ENCODE data around the gene SHANK2.

The SHANK2 gene

DNA sequence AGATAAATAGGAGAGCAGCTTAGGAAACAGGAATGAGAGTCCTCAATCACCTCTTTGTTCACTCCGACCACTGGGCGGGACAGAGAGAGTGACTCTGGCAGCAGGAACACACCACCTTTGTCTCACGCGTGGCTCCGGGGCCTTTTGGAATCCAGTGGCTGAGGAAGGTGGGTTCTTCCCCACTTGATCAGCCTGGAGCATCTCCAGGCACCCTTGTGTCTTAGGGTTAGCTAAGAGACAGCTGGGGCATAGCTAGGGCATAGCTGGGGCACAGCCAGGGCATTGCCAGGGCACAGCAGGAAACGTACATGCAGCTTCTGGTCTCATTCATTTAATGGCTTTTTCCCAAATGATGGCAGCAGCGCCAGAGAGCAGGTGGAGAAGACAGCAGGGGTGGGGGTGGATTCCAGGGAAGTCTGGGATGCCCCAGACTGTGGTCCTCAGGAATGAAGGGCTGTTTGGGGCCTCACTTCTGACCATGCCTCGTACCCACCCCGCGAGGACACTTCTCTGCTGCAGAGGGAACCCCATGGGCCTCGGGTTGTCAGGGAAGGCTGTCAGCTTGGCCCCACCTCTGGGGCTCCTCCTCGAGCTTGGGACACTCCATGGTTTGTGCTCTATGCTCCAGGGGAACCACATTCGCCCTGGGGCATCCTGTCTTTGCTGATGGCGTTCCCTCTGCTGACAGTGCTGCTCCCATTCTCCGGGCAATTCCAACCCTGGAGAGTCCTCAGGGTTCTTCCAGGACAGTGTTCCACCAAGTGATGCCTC, 30.4 kb upstream of the SHANK2 start:
- no peaks in the 10 kb centered on the region for H3K9me3 Mint-ChIP-seq
- H3K27ac Mint-ChIP-seq = no peak overlapping the region
- H3K4me1 Mint-ChIP-seq = no peaks in the 10 kb centered on the region
- H3K27me3 Mint-ChIP-seq = peaks cover 4% of the 10 kb centered on the region
- no peak for DNase-seq
- no peaks in the 10 kb centered on the region for H3K36me3 Mint-ChIP-seq
- no peak overlapping the region for H3K4me3 Mint-ChIP-seq
- CTCF ChIA-PET = no interaction called here

DNA sequence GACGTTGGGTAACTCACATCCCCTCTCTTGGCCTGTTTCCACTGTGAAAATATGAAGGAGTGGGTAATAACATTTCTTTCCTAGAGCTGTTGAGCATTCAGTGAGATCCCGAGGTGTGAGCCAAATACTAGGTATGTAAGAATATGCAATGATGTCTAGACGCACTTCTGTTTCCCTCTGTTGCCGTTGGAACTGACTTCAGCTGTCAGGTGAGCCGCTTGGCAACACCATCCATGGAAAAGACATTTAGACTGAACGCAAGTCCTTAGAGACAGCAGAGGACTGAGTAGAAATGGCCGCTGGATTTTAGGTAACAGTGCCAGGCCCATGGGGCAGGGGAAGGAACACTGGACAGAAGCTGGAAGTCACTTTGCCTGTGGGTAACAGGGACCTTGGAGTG, 29.5 kb upstream of the SHANK2 start:
- no peaks in the 10 kb centered on the region for H3K9me3 Mint-ChIP-seq
- H3K27me3 Mint-ChIP-seq = peaks cover 4% of the 10 kb centered on the region
- DNase-seq = no peak
- H3K27ac Mint-ChIP-seq = no peak overlapping the region
- no peak overlapping the region for H3K4me3 Mint-ChIP-seq
- H3K4me1 Mint-ChIP-seq = no peaks in the 10 kb centered on the region
- no peaks in the 10 kb centered on the region for H3K36me3 Mint-ChIP-seq
- CTCF ChIA-PET = no interaction called here

GRCh38 chr11:71281204-71281603, 28.8 kb upstream of the SHANK2 start:
- no peaks in the 10 kb centered on the region for H3K36me3 Mint-ChIP-seq
- no peaks in the 10 kb centered on the region for H3K4me1 Mint-ChIP-seq
- H3K9me3 Mint-ChIP-seq = no peaks in the 10 kb centered on the region
- H3K4me3 Mint-ChIP-seq = no peak overlapping the region
- peaks cover 4% of the 10 kb centered on the region for H3K27me3 Mint-ChIP-seq
- DNase-seq = no peak
- H3K27ac Mint-ChIP-seq = no peak overlapping the region
- CTCF ChIA-PET = no interaction called here

GRCh38 chr11:71279916-71280645, 27.7 kb upstream of the SHANK2 start:
- Mint-ChIP-seq H3K27me3 (peaks cover 4% of the 10 kb centered on the region), H3K36me3 (no peaks in the 10 kb centered on the region), H3K9me3 (peaks cover under 1% of the 10 kb centered on the region), H3K4me3 (no peak overlapping the region), H3K27ac (no peak overlapping the region), H3K4me1 (no peaks in the 10 kb centered on the region)
- CTCF ChIA-PET = no interaction called here
- no peak for DNase-seq

- CTCF ChIA-PET = no interaction called here
- Mint-ChIP-seq H3K4me3 (no peak overlapping the region), H3K4me1 (no peaks in the 10 kb centered on the region), H3K27ac (no peak overlapping the region), H3K9me3 (peaks cover 13% of the 10 kb centered on the region), H3K27me3 (peaks cover 8% of the 10 kb centered on the region), H3K36me3 (no peaks in the 10 kb centered on the region)
- no peak for DNase-seq
Observed at GRCh38 chr11:71272161-71272560, 19.8 kb upstream of the SHANK2 start.

GRCh38 chr11:71269603-71270511, 17.5 kb upstream of the SHANK2 start:
- Mint-ChIP-seq H3K36me3 (no peaks in the 10 kb centered on the region), H3K27ac (no peak overlapping the region), H3K4me1 (no peaks in the 10 kb centered on the region), H3K27me3 (peaks cover 15% of the 10 kb centered on the region), H3K9me3 (peaks cover 10% of the 10 kb centered on the region), H3K4me3 (no peak overlapping the region)
- DNase-seq = no peak
- CTCF ChIA-PET = no interaction called here

DNA sequence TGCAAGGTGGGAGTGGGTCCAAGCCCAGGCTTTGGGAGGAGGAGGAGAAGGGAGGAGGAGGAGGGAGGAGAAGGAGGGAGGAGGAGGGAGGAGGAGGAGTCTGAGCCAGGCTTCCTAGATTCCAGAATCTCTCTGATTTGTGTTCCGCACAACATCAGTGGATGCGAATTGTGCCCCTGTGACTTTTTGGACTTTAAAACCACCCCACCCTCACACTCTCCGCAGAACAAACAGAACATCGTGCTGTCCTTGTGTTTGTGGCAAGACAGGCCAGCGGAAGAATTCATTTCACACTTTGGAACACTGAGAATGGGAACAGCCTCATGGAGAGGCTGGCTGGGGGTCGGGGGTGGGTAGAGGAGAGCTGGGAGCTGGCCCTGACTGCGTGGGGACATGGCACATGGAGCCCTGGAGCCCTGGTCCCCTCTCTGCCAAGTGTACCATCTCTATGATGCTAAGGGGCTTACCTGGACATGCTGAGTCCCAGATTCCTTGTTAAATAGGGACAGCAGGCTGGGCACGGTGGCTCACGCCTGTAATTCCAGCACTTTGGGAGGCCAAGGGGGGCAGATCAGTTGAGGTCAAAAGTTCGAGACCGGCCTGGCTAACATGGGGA, 16.4 kb upstream of the SHANK2 start:
- peaks cover 7% of the 10 kb centered on the region for H3K9me3 Mint-ChIP-seq
- no peak for DNase-seq
- CTCF ChIA-PET = no interaction called here
- no peak overlapping the region for H3K4me3 Mint-ChIP-seq
- H3K27me3 Mint-ChIP-seq = peaks cover 15% of the 10 kb centered on the region
- no peaks in the 10 kb centered on the region for H3K4me1 Mint-ChIP-seq
- no peaks in the 10 kb centered on the region for H3K36me3 Mint-ChIP-seq
- H3K27ac Mint-ChIP-seq = no peak overlapping the region

DNA sequence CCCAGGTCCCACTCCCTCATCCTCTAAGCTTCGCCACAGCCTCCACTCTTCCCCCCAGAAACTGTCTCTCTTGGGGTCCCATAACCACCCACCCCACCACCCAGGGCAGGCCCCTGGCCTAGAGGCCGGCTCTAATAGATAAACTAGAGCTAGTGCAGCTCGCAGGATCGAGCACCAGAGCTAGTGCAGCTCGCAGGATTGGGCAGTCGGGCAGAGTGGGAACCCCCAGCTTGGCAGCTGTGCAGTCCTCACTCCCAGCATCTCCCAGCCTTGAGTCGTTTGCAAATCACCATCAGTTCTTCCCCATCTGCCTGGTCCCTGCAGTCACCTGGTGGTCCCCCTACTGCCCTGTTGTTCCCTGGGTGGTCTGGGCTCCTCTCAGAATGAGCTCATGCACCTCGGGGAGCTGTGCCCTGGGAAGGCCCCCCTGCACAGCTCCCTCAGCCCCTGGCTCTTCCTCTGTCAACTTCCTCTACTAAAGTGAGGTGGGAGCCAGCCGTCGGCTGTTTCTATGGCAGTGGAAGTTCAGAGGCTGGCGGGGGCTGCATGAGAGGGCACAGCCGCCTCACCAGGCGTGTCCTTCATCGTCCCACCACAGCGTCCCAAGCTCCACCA, 15.5 kb upstream of the SHANK2 start:
- DNase-seq = no peak
- CTCF ChIA-PET = no interaction called here
- Mint-ChIP-seq H3K9me3 (no peaks in the 10 kb centered on the region), H3K4me3 (no peak overlapping the region), H3K36me3 (no peaks in the 10 kb centered on the region), H3K27me3 (peaks cover 15% of the 10 kb centered on the region), H3K4me1 (no peaks in the 10 kb centered on the region), H3K27ac (no peak overlapping the region)

DNA sequence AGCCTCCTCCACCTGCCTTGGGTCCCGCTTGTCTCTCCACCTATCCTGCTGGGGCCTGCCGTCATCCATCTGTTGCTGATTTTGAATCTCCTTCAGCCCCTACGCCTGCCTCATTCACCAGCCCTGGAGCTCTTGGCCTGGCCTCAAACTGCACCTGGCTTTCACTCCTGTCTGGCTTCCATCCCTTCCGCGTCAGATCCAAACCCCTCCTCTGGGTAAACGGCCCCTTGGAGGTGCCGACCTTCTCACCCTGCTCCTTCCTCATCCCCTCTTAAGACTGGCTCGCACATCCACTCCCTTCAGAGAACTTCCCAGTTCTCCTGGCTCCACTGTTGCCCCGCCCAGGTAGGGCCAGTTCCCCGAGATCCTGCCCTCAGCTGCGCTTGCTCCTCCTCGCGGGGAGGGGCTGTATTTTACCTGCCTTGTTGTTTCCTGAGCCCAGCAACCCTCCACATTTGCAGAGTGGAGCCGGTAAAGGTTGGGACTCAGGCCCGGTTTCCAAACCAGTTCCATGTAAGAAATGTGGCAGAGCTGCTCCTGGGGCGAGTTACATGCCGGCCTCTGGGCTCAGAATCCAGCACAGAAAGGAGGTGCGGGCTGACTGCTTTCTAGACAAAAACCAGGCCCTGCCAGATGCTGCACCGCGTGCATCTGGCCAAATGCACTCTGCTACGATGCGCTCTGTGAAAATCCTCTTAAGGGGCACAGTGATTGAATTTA, 13.9 kb upstream of the SHANK2 start:
- CTCF ChIA-PET = no interaction called here
- no peaks in the 10 kb centered on the region for H3K36me3 Mint-ChIP-seq
- H3K9me3 Mint-ChIP-seq = no peaks in the 10 kb centered on the region
- DNase-seq = no peak
- H3K4me3 Mint-ChIP-seq = no peak overlapping the region
- peaks cover 15% of the 10 kb centered on the region for H3K27me3 Mint-ChIP-seq
- H3K27ac Mint-ChIP-seq = no peak overlapping the region
- no peaks in the 10 kb centered on the region for H3K4me1 Mint-ChIP-seq

DNA sequence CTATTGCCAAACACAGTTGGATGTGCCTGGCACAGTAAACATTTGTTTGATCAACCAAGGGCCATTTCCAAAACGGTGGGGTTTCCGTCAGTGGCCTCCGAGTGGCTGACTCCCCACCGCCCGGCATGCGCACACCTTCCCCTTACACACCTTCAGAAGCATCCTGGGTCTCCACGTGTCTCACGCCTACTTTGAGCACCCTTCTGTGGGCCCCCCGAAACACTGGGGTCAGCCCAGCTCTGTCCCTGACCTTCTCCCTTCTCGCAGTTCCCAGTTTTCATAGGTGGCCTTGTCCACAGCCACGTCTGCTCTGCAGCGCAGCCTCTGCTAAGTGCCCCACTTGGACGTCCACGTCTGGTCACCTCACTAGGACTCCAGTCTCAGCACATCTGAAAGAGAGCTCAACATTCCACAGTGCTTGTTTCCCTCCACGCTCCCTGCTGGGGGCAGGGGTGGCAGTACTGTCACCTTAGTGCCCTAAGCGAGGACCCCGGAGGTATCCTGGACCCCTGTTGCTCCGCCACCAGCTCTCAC, 13.2 kb upstream of the SHANK2 start:
- Mint-ChIP-seq H3K27ac (no peak overlapping the region), H3K36me3 (no peaks in the 10 kb centered on the region), H3K4me1 (no peaks in the 10 kb centered on the region), H3K27me3 (peaks cover 15% of the 10 kb centered on the region), H3K9me3 (no peaks in the 10 kb centered on the region), H3K4me3 (no peak overlapping the region)
- CTCF ChIA-PET = no interaction called here
- DNase-seq = no peak

- CTCF ChIA-PET = no interaction called here
Observed at GRCh38 chr11:71263386-71263785, 11.0 kb upstream of the SHANK2 start.

GRCh38 chr11:71255800-71256479, 3.6 kb upstream of the SHANK2 start:
- peaks cover under 1% of the 10 kb centered on the region for H3K4me1 Mint-ChIP-seq
- peaks cover 47% of the 10 kb centered on the region for H3K27me3 Mint-ChIP-seq
- CTCF ChIA-PET = no interaction called here
- no peak overlapping the region for H3K27ac Mint-ChIP-seq
- DNase-seq = no peak
- no peaks in the 10 kb centered on the region for H3K36me3 Mint-ChIP-seq
- no peak overlapping the region for H3K4me3 Mint-ChIP-seq
- peaks cover 3% of the 10 kb centered on the region for H3K9me3 Mint-ChIP-seq

More at GRCh38 chr11:71263386-71263785, 11.0 kb upstream of the SHANK2 start:
- Mint-ChIP-seq H3K36me3 (no peaks in the 10 kb centered on the region), H3K4me3 (no peak overlapping the region), H3K27ac (no peak overlapping the region), H3K4me1 (no peaks in the 10 kb centered on the region), H3K27me3 (peaks cover 15% of the 10 kb centered on the region), H3K9me3 (peaks cover 1% of the 10 kb centered on the region)
- DNase-seq = no peak

GRCh38 chr11:71255323-71255722, 2.9 kb upstream of the SHANK2 start:
- Mint-ChIP-seq H3K27ac (no peak overlapping the region), H3K4me3 (no peak overlapping the region), H3K36me3 (no peaks in the 10 kb centered on the region), H3K9me3 (peaks cover 3% of the 10 kb centered on the region), H3K4me1 (peaks cover 2% of the 10 kb centered on the region), H3K27me3 (peaks cover 53% of the 10 kb centered on the region)
- CTCF ChIA-PET = no interaction called here
- no peak for DNase-seq
